NB4 (cell line): ENCODE measurements around the gene ZNF512.

Source experiments
- MYC ChIP-seq: IDR thresholded peaks from 2 replicates; pipeline ENCODE4 v1.6.1; 2011; ENCODE audit warnings: low read depth, low read length
- TF ChIP-seq, protein P1 (sequence below): IDR thresholded peaks from one replicate; pipeline ENCODE4 v1.5.1; 2012; ENCODE audit warnings: low read depth, low read length

DNA sequence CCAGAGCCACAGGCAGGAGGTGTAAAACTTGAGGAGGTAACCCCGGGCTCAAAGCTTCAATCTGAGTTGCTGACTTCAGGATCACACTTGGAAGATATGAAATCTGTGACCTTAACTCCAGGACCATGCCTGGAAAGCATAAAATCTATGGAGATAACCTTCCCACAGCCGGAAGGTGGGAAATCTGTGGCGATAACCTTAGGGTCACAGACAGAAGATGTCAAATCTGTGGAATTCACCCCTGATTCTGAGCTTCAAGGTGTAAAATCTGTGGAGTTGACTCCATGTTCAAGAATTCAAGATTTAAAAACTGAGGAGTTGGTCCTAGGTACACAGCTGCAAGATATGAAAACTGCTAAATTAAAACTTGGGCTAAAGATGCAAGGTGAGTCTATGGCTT, 11.6 kb upstream of the ZNF512 start:
- TF ChIP-seq, protein P1, sequence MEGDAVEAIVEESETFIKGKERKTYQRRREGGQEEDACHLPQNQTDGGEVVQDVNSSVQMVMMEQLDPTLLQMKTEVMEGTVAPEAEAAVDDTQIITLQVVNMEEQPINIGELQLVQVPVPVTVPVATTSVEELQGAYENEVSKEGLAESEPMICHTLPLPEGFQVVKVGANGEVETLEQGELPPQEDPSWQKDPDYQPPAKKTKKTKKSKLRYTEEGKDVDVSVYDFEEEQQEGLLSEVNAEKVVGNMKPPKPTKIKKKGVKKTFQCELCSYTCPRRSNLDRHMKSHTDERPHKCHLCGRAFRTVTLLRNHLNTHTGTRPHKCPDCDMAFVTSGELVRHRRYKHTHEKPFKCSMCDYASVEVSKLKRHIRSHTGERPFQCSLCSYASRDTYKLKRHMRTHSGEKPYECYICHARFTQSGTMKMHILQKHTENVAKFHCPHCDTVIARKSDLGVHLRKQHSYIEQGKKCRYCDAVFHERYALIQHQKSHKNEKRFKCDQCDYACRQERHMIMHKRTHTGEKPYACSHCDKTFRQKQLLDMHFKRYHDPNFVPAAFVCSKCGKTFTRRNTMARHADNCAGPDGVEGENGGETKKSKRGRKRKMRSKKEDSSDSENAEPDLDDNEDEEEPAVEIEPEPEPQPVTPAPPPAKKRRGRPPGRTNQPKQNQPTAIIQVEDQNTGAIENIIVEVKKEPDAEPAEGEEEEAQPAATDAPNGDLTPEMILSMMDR: no peak
- no peak for TF ChIP-seq MYC
